Panc1 (cell line): Measurements from ENCODE around the gene FN3KRP.

Experiments
- POLR2AphosphoS5 ChIP-seq: IDR thresholded peaks from 2 replicates; pipeline ENCODE4 v1.6.1; 2012; ENCODE audit warnings: mild to moderate bottlenecking, low read depth, low read length, moderate library complexity
- SIN3A ChIP-seq: IDR thresholded peaks from 2 replicates; pipeline ENCODE4 v1.6.1; 2012; ENCODE audit warnings: low read depth, mild to moderate bottlenecking, low read length, moderate library complexity, borderline replicate concordance; ENCODE audit not compliant: insufficient read depth
- TF ChIP-seq, protein P1 (sequence below): fragments of 450-650 bp; IDR thresholded peaks from 2 replicates; pipeline ENCODE4 v1.5.1; 2017; ENCODE audit warnings: mild to moderate bottlenecking
- TF ChIP-seq, protein P2 (sequence below), 2 experiments: IDR thresholded peaks; 2 replicates each; pipeline ENCODE4 v1.6.1; 2011 to 2012; ENCODE audit warnings: low read depth in 2 of 2, control low read depth in 1 of 2, low read length in 1 of 2, mild to moderate bottlenecking in 1 of 2, moderate library complexity in 1 of 2; ENCODE audit not compliant: insufficient read depth in 1 of 2

DNA sequence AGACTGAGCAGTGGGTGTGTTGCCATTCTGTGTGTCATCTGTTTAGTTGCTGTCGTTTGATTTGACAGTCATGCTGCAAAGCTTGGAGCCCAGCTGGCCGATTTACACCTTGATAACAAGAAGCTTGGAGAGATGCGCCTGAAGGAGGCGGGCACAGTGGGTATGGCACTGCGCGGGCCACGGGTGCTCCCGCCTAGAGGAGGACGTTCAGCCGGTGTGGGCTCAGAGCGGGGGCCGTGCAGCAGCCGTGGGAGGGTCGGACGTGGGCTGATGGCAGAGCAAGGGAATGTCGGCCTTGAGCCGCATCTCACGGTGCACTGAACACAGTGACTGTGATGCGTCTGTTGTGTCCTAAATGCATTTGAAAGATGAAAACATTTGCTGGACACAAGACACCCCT lies 3.7 kb downstream of the FN3KRP start:
- TF ChIP-seq, protein P1, sequence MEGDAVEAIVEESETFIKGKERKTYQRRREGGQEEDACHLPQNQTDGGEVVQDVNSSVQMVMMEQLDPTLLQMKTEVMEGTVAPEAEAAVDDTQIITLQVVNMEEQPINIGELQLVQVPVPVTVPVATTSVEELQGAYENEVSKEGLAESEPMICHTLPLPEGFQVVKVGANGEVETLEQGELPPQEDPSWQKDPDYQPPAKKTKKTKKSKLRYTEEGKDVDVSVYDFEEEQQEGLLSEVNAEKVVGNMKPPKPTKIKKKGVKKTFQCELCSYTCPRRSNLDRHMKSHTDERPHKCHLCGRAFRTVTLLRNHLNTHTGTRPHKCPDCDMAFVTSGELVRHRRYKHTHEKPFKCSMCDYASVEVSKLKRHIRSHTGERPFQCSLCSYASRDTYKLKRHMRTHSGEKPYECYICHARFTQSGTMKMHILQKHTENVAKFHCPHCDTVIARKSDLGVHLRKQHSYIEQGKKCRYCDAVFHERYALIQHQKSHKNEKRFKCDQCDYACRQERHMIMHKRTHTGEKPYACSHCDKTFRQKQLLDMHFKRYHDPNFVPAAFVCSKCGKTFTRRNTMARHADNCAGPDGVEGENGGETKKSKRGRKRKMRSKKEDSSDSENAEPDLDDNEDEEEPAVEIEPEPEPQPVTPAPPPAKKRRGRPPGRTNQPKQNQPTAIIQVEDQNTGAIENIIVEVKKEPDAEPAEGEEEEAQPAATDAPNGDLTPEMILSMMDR, result no peak
- no peak for TF ChIP-seq POLR2AphosphoS5
- TF ChIP-seq, protein P2, sequence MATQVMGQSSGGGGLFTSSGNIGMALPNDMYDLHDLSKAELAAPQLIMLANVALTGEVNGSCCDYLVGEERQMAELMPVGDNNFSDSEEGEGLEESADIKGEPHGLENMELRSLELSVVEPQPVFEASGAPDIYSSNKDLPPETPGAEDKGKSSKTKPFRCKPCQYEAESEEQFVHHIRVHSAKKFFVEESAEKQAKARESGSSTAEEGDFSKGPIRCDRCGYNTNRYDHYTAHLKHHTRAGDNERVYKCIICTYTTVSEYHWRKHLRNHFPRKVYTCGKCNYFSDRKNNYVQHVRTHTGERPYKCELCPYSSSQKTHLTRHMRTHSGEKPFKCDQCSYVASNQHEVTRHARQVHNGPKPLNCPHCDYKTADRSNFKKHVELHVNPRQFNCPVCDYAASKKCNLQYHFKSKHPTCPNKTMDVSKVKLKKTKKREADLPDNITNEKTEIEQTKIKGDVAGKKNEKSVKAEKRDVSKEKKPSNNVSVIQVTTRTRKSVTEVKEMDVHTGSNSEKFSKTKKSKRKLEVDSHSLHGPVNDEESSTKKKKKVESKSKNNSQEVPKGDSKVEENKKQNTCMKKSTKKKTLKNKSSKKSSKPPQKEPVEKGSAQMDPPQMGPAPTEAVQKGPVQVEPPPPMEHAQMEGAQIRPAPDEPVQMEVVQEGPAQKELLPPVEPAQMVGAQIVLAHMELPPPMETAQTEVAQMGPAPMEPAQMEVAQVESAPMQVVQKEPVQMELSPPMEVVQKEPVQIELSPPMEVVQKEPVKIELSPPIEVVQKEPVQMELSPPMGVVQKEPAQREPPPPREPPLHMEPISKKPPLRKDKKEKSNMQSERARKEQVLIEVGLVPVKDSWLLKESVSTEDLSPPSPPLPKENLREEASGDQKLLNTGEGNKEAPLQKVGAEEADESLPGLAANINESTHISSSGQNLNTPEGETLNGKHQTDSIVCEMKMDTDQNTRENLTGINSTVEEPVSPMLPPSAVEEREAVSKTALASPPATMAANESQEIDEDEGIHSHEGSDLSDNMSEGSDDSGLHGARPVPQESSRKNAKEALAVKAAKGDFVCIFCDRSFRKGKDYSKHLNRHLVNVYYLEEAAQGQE (IDR thresholded peaks at IDR 0.05; ENCODE audit: insufficient read depth in 1 of 2, low read depth in 2 of 2, low read length in 1 of 2), result no peak
- no peak for TF ChIP-seq SIN3A
